ENCODE results near the gene GABARAPL1. TPM values are rescaled to one million over a fixed set of nuclear protein-coding genes. Genes with fewer than 3 reads are reported as not detected.
"Not testable (repeated sequence)": the region's sequence is repeated elsewhere in the genome, so short reads cannot be mapped to it uniquely, and the experiment has no call there.

The GABARAPL1 gene
- total RNA-seq, 4 donors from 2014 or later = 47.4 to 138 (median 70.2) TPM

DNA sequence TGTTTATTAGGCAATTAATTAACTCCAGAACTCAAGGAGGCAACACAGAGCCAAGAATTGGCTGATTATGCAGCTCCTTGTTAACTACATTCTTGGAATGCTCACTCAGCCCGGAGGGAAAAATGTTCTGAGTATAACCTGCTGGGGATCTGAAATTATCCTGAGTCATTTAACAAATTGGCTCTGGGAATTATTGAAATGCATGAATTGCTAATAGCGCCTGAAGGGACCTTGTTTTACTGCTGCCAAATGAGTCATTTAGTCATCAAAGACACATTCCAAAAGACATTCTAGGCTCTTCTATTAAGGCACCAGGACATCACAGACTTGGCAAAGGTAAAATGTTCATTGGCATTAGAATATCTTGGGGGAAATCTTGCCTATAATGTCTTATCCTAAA lies 20.8 kb upstream of the GABARAPL1 start:
- Histone ChIP-seq H3K4me1 (no peaks in the 10 kb centered on the region), H3K9me3 (no peaks in the 10 kb centered on the region), H3K4me3 (no peak overlapping the region), H3K27ac (no peak overlapping the region), H3K27me3 (no peaks in the 10 kb centered on the region), H3K36me3 (no peaks in the 10 kb centered on the region)
- DNase-seq = no peak
- TF ChIP-seq POLR2A (IDR thresholded peaks at IDR 0.05) (no peak), CTCF (IDR thresholded peaks at IDR 0.05) (no peak)

GRCh38 chr12:10194160-10194670 lies 18.5 kb upstream of the GABARAPL1 start:
- DNase-seq = no peak
- Histone ChIP-seq H3K27me3 (no peaks in the 10 kb centered on the region), H3K4me1 (no peaks in the 10 kb centered on the region), H3K4me3 (no peak overlapping the region), H3K27ac (no peak overlapping the region), H3K9me3 (no peaks in the 10 kb centered on the region), H3K36me3 (no peaks in the 10 kb centered on the region)
- TF ChIP-seq POLR2A (IDR thresholded peaks at IDR 0.05) (no peak), CTCF (IDR thresholded peaks at IDR 0.05) (no peak)

DNA sequence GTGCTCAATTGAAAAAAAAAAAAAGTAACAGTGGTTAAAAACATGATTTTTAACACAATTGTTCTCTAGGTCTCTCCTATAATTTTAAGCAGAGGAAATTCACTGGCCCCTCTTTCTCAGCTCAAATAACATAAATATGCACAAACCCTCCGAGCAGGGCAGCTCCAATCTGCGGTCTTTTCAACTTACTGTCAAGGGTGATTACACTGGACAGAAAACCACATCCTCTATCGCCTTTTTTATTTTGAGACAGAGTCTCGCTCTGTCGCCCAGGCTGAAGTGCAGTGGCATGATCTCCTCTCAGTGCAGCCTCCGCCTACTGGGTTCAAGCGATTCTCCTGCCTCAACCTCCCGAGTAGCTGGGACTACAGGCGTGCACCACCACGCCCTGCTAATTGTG lies 16.5 kb upstream of the GABARAPL1 start:
- H3K4me3 ChIP-seq = no peak overlapping the region
- no peaks in the 10 kb centered on the region for H3K27me3 ChIP-seq
- no peaks in the 10 kb centered on the region for H3K4me1 ChIP-seq
- no peak overlapping the region for H3K27ac ChIP-seq
- DNase-seq = no peak
- TF ChIP-seq POLR2A (IDR thresholded peaks at IDR 0.05) = no peak
- no peak for TF ChIP-seq CTCF (IDR thresholded peaks at IDR 0.05)
- no peaks in the 10 kb centered on the region for H3K36me3 ChIP-seq
- no peaks in the 10 kb centered on the region for H3K9me3 ChIP-seq

DNA sequence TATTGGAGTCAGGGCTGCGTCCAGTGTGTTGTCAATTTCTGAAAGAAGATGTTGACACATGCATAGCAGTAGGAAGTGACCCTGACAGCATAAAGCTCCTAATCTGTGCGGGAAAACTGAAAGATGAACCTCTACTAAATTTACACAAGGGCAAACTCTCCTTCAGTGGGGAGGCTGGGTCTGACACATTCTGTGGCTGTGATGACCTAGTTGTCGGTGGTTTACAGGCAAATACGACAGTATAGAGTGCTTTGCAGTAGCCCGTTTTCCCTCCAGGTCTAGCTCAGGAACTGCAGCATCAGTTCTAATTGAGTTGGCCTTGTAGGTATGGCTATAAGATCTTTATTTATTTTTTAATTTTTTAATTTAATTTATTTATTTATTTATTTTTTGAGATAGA lies 14.8 kb upstream of the GABARAPL1 start:
- Histone ChIP-seq H3K4me3 (no peak overlapping the region), H3K4me1 (no peaks in the 10 kb centered on the region), H3K27ac (no peak overlapping the region), H3K27me3 (no peaks in the 10 kb centered on the region), H3K9me3 (no peaks in the 10 kb centered on the region), H3K36me3 (no peaks in the 10 kb centered on the region)
- no peak for DNase-seq
- TF ChIP-seq POLR2A (IDR thresholded peaks at IDR 0.05) = no peak
- TF ChIP-seq CTCF (IDR thresholded peaks at IDR 0.05) = no peak

GRCh38 chr12:10204495-10204894 lies 8.2 kb upstream of the GABARAPL1 start:
- not testable (repeated sequence) for H3K27me3 ChIP-seq, H3K27ac ChIP-seq, H3K4me1 ChIP-seq

DNA sequence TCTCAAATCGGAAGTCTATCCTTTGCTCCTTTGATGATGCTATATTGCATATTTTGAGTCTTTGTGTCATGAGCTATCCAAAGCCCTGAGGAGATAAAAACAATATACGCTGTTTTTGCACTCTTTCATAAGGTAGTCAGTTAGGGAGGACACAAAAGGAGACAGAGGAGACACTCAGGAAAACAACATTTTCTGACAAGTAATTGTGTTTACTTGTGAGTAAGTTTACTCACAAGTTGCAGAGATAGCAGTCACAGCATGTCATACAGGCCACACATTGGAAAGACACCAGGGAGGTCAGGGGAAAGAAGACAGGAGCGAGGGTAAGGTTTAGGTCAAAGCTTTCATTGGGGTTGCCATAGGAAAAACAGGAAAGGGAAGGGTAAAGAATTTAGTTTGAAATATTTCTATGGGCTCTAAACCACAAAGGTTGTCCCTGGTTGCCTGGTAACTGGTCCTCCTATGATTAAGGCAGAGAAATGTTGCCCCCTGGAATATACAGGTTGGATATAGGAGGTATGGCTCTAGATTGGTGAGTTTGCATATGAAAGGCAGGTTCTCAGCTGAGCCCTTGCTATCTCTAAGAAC lies 7.4 kb upstream of the GABARAPL1 start:
- Histone ChIP-seq H3K4me3 (no peak overlapping the region), H3K4me1 (no peaks in the 10 kb centered on the region), H3K36me3 (no peaks in the 10 kb centered on the region), H3K9me3 (no peaks in the 10 kb centered on the region), H3K27ac (no peak overlapping the region), H3K27me3 (no peaks in the 10 kb centered on the region)
- DNase-seq = no peak
- TF ChIP-seq CTCF (IDR thresholded peaks at IDR 0.05) = no peak
- no peak for TF ChIP-seq POLR2A (IDR thresholded peaks at IDR 0.05)

More at GRCh38 chr12:10204495-10204894, 8.2 kb upstream of the GABARAPL1 start:
- not testable (repeated sequence) for H3K4me3 ChIP-seq, H3K36me3 ChIP-seq, H3K9me3 ChIP-seq, DNase-seq

Data from Peyer's patch (tissue), 4 donors.